CD4-positive, alpha-beta T cell treated with Interleukin-21 for 1 hour (primary cell): ENCODE data around the gene LRRFIP1.
A peak's percentile ranks its signal among the peaks of the same experiment; 100 is the strongest.
"Not testable (repeated sequence)": the region's sequence is repeated elsewhere in the genome, so short reads cannot be mapped to it uniquely, and the experiment has no call there.

ENCODE experiments used
- DNase-seq: peaks from one replicate; pipeline ENCODE4 v3.0.0-alpha.2; 2020

The LRRFIP1 gene

DNA sequence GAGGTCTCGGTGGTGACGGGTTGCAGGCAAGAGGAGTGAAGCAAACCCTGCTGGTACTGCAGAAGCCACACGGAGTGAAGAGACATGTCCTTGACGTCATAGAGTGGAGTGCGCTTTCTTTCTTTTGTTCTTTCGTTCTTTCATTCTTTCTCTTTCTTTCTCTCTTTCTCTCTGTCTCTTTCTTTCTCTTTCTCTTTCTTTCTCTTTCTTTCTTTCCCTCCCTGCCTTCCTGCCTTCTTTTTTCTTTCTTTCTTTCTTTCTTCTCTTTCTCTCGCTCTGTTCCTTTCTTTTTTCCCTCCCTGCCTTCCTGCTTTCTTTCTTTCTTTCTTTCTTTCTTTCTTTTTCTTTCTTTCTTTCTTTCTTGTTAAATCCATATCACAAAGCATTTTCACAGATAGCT is 39.2 kb downstream of the LRRFIP1 start:
- DNase-seq: no peak

DNA sequence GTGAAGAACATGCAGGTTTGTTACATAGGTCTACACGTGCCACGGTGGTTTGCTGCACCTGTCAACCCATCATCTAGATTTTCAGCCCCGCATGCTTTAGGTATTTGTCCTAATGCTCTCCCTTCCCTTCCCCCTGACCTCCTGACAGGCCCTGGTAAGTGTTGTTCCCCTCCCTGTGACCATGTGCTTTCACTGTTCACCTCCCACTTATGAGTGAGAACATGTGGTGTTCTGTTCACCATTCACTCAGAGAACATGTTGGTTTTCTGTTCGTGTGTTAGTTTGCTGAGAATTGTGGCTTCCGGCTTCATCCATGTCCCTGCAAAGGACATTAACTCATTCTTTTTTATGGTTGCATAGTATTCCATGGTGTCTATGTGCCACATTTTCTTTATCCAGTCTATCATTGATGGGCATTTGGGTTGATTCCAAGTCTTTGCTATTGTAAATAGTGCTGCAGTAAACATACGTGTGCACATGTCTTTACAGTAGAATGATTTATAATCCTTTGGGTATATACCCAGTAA is 39.7 kb downstream of the LRRFIP1 start:
- DNase-seq: not testable (repeated sequence)

- DNase-seq: no peak
These were observed 40.5 kb downstream of the LRRFIP1 start for GRCh38 chr2:237667893-237668292.

- DNase-seq: no peak
These were observed 41.1 kb downstream of the LRRFIP1 start for GRCh38 chr2:237668440-237668839.

GRCh38 chr2:237669283-237669627 is 41.9 kb downstream of the LRRFIP1 start:
- no peak for DNase-seq

DNA sequence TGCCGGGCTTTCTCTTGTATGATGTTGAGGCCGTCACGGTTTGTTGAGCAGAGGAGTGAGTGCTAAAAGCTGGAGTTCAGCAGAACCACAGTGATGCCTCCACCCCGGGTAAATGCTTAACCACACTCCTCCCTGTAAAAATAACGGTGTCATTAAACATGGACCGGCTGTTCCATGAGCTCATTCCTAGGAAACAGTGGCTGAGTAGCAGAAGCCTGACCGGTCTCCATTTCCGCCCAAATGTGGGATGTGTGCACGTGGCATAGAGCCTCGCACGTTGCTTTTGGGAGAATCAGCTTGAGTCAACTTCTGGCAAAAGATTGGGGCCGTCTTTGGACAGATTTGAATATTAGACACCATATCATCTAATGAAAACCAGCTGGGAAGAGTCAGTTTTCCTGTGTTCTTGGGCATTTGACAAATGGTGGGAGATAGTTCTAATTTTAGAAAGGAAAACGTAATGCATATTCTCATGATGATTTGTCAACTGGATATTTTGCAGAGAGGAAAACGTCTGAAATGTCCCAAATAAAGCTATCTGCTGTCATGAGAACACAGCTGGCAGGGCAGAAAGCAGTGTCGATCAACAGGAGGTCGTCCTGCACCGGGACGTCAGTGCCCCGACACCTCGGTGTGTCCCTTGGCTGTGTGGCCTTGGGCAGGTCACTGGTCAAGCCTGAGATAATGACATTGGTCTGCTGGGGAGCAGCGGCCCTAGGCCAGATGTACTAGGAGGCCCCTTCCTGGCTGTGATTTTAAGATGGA is 42.4 kb downstream of the LRRFIP1 start:
- no peak for DNase-seq

DNA sequence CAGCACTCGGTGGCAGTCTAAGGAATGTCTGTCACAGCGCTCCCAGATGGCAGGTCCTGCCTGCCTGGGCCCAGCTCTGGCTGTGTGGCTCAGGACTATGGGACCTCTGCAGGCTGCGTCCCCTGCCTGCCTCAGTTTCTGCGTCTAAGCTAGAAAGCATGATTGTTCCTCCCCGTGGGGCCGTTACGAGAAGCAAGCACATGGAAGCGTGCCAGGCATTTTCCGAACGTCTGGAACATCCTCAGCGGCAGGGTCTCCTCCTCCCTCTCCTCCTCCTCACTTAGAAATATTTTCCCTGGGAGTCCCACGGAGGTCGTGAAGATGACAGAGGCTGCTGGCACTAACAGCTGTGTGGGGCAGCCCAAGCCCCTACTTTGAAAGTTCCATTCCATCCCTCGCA is 43.3 kb downstream of the LRRFIP1 start:
- no peak for DNase-seq

DNA sequence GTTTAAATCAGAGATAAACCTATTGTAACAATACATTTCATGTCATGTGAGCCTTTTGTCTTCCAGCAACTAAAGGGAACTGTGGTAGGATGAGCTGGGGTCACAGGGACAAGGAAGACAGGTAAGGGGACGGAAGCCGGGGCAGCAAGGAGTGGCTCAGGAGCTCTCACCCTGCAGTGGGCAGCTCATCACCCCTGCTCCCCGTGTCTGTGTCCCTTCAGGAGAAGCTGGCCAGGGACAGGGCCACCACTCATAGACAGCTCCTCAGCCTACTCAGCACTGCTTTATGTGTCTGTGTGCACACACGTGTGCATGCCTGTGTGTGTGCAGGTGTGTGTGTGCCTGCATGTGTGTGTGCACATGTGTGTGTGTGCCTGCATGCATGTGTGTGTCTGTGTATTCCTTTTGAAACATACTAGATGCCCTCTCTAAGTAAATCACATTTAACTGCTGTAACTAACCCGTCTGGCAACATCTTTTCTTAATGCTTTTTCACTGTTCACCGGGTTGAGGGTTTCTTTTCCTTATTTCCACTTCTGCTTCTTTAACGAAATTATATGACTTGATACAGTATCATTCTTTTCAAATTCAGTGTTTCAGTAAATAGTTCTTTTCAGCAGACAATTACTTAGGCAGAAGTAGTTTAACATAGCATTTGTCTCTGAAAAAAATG is 44.2 kb downstream of the LRRFIP1 start:
- DNase-seq: no peak

- no peak for DNase-seq
These were observed 45.3 kb downstream of the LRRFIP1 start for GRCh38 chr2:237672731-237673129.

GRCh38 chr2:237673130-237674001 is 46.0 kb downstream of the LRRFIP1 start:
- peak; percentile 93 for DNase-seq

- DNase-seq: peak; percentile 96
These were observed 47.4 kb downstream of the LRRFIP1 start for GRCh38 chr2:237674731-237675276.

GRCh38 chr2:237675316-237675715 is 47.9 kb downstream of the LRRFIP1 start:
- DNase-seq: peak; percentile 47

GRCh38 chr2:237680702-237681478 is 53.5 kb downstream of the LRRFIP1 start:
- DNase-seq: no peak

GRCh38 chr2:237682151-237682550 is 54.8 kb downstream of the LRRFIP1 start:
- DNase-seq: no peak

DNA sequence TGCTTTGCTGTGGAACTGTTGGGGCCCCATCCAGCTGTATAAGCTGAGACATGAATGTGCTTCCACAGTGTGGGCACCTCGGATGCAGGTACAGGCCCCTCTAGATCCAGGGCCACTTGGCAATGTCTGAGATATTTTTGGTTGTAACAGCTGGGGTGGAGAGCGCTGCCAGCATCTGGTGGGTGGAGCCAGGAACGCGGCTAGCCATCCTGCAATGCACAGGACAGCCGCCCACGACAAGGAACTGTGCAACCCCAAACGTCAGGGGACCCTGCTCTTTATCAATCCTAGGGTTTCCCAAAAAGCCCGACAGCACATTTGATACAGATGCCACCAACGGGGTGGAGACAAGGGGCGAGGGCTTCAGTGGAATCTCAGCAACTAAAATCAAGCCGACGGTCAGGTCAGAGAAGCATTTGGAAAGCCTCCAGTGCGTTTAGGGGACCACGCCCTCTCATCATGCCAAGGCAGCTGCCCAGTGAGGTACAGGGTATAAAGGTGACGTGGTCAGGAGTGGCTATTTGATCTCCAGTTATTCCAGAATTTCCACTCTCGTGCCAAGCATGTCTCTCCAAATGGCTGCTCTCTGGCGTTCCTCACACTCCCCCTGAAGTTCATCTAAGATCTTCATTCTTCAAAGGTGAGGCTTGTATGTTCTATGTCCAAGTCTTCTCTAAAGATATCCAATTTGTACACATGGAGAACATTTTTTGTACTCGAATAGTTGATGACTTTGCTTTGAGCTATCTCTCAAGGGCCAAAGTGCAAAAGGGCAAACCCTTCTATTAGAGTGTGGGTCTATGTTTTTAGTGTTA is 55.7 kb downstream of the LRRFIP1 start:
- no peak for DNase-seq

DNA sequence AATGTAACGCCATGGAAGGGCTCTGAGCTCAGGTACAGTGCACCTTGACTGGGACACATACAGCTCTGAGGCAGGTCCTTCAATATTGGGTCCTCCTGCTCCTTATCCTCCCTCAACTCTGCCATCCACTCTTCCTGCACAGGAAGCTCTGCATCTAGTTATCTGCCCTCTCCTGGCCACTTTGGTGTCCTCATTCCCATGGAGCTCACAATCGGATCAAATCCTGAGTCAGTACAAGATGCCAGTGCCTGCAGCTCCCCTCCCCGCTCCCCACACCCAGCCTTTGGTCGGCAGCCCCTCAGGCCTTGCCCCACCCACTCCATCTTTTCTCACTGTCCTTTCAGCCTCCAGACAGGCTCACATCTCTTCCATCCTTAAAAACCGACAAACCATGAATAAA is 58.0 kb downstream of the LRRFIP1 start:
- no peak for DNase-seq

DNA sequence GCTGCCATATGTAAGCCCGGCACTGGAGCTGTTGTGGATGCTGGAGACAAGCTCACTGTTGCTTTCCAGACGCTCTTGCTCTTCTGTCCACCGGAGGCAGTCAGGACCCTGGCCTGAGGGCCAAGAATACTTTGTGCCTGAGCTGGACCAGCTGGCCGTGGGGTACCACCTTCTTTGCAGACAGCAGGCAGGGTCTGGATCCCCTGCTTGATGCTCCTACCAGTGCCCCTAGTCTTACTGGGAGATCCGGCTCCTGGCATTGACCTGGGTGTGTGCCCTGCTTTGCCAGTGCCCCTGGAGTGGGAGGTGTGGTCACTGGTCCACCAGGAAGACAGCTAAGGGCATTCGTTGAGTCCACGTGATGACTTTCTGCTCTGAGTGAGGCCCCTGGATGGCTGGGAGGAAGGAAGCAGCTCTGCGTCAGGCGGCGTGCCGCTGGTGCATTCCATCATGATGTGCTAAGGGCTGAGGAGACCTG is 59.3 kb downstream of the LRRFIP1 start:
- DNase-seq: no peak

- DNase-seq: no peak
These were observed 60.7 kb downstream of the LRRFIP1 start for GRCh38 chr2:237688081-237688480.

DNA sequence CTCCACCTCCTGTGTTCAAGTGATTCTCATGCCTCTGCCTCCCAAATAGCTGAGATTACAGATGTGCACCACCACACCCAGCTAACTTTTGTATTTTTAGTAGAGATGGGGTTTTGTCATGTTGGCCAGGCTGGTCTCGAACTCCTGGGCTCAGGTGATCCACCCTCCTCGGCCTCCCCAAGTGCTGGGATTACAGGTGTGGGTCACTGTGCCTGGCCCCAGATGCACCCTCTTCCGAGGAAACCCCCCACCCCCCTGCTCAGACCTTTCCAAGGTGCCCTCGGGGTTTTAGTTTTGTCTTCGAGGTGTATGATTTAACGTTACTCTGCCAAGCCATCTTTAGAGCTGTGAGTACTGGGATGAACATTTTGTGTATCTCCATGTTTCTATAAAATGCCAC is 61.2 kb downstream of the LRRFIP1 start:
- DNase-seq: not testable (repeated sequence)

DNA sequence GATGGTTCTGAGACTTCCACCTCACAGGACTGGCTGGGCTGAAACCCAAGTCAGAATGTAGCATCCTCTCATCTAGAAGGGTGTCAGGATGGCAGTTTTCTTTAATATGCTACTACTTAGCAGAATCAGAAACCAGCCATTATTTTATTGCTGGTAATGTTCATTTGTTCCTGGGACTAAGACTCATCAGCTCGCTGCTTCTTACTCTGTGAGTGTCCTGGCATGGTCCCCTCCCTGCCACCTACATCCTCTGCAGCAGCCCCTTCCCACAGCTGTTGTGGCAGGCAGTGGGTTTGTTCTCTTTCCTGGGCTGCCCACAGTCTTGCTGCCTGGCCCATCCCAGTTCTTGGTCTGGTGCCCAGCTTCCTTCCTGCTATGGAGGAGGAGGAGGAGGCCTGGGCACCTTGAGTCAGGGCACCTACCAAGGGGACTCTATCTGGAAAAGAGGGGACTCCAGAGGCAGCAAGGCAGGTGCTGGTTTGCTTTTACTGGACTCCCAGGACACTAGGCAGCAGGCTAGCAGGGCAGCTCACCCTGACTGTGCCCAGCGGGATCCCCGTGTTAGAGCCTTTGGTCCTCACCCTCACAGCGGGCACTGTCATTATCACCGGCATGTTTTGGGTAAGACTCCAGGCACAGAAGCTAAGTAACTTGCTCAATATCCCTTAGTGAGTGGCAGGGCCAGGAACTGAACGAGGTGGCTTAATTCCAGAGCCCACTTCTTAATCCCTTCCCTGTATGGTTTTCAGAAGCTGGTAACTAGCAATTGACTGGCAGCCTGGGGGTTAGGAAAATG is 62.1 kb downstream of the LRRFIP1 start:
- peak; percentile 45 for DNase-seq
